ENCODE measurements around the gene NEK6. TPM values are rescaled to one million over a fixed set of nuclear protein-coding genes. Genes with fewer than 3 reads are reported as not detected.

NEK6 gene
- total and polyA plus RNA-seq, 10 of the 15 experiments (the other 5 are each of a cell fraction or from before 2014, with no cell fraction given): 31.3 to 161 (median 89.2) TPM

DNA sequence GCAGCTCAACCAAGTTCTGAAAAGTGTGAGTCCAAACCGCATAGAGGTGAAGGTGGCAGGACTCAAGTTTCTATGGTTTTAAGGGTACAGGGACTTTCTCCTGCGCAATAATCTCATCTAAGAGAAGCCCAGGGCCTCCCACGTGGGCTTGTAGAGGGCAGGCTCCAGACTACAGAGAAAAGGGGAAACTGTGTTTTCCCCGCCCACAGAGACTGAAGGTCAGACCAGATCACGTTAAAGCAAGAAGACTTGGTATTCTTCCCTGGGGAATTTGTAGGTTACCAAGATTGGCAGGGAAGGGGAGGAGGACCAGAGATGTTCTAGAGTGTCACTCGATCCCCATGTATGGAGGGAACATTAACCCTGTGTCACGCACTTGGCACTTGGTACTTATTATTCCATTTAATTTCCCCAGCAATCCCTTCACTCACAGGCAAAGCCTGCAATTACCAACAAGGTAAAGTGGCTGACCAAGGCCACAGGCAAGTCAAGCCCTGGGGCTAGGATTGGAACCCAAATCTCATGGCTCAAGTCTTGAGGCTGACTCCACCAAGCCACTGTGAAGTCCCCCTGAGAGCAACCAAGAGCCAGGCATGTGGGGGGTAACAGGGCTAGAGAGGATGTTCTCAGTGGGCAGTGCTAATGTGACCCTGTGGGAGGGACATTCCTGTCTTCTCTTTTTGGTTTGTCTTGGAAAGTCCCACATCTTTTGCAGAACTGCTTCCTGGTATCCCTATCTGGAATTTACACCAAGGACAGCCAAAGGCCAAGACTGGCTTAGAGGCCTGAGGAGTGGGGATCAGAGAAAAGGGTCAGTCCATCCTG, 18.3 kb upstream of the NEK6 start (continued):
- TF ChIP-seq YY1 (IDR thresholded peaks at IDR 0.05; ENCODE audit: low read depth, low read length): no peak
- peak; percentile 67; the same call in 1 of the 2 replicates for TF ChIP-seq FOXM1 (IDR thresholded peaks at IDR 0.05; ENCODE audit: low read depth, low read length)
- TF ChIP-seq, protein P1, sequence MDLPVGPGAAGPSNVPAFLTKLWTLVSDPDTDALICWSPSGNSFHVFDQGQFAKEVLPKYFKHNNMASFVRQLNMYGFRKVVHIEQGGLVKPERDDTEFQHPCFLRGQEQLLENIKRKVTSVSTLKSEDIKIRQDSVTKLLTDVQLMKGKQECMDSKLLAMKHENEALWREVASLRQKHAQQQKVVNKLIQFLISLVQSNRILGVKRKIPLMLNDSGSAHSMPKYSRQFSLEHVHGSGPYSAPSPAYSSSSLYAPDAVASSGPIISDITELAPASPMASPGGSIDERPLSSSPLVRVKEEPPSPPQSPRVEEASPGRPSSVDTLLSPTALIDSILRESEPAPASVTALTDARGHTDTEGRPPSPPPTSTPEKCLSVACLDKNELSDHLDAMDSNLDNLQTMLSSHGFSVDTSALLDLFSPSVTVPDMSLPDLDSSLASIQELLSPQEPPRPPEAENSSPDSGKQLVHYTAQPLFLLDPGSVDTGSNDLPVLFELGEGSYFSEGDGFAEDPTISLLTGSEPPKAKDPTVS (IDR thresholded peaks at IDR 0.05; ENCODE audit: low read depth, low read length): no peak
- TF ChIP-seq PRDM15 (CRISPR knock-in tag; IDR thresholded peaks at IDR 0.05): no peak
- no peak for TF ChIP-seq LARP7 (IDR thresholded peaks at IDR 0.05)

All from GM12878 (cell line).